HepG2 (cell line): ENCODE results near the gene PRKAR2A. TPM values are rescaled to one million over a fixed set of nuclear protein-coding genes. Genes with fewer than 3 reads are reported as not detected.
A peak's percentile ranks its signal among the peaks of the same experiment; 100 is the strongest.

Experiments
- ATF1 ChIP-seq: IDR thresholded peaks from 2 replicates; pipeline ENCODE4 v1.6.1; 2016; ENCODE audit warnings: mild to moderate bottlenecking, control low read depth
- DR1 ChIP-seq: sonication (generic); formaldehyde crosslinking; IDR thresholded peaks from 2 replicates; pipeline ENCODE4 v1.8.0; 2021; ENCODE audit warnings: mild to moderate bottlenecking, missing genetic modification reagents, inconsistent platforms
- NCOA1 ChIP-seq: sonication (generic); formaldehyde crosslinking; IDR thresholded peaks from 2 replicates; pipeline ENCODE4 v1.9.0; 2021; ENCODE audit warnings: missing genetic modification reagents
- NFE2L1 ChIP-seq: sonication (generic); formaldehyde crosslinking; IDR thresholded peaks from 2 replicates; pipeline ENCODE4 v1.4.0; 2020; ENCODE audit warnings: missing genetic modification reagents, mild to moderate bottlenecking, borderline replicate concordance
- NR2F2 ChIP-seq: IDR thresholded peaks from 2 replicates; pipeline ENCODE4 v1.6.1; 2012; ENCODE audit warnings: low read depth, inconsistent platforms, borderline replicate concordance
- SNAPC2 ChIP-seq: sonication (generic); formaldehyde crosslinking; IDR thresholded peaks from 2 replicates; pipeline ENCODE4 v1.8.1; 2022; ENCODE audit warnings: mild to moderate bottlenecking, missing genetic modification reagents
- ZFP41 ChIP-seq: sonication (generic); formaldehyde crosslinking; IDR thresholded peaks from 2 replicates; pipeline ENCODE4 v1.4.0; 2020; ENCODE audit warnings: mild to moderate bottlenecking, missing genetic modification reagents, borderline replicate concordance
- ZNF382 ChIP-seq: sonication (generic); formaldehyde crosslinking; IDR thresholded peaks from 2 replicates; pipeline ENCODE4 v1.5.0; 2020; ENCODE audit warnings: missing genetic modification reagents, mild to moderate bottlenecking, borderline replicate concordance
- ZNF569 ChIP-seq: sonication (generic); formaldehyde crosslinking; IDR thresholded peaks from 2 replicates; pipeline ENCODE4 v1.5.0; 2020; ENCODE audit warnings: mild to moderate bottlenecking, missing genetic modification reagents, moderate library complexity, borderline replicate concordance
- polyA plus RNA-seq, 8 experiments: library from polyadenylated mRNA; depleted of rRNA in 3 of 8; stranded (reverse) in 7 of 8; unstranded in 1 of 8; fragments of >200 nt; fragmentation: Illumina TruSeq in 4 of 8; extraction: Trizol in 4 of 8; gene quantifications; 2 replicates each; pipeline versions ENCODE4 v1.2.1 to v1.2.3, GENCODE V29; 2011 to 2016; ENCODE audit warnings: low read depth in 4 of 8, missing spikeins in 1 of 8, mixed read lengths in 1 of 8; ENCODE audit not compliant: insufficient read depth in 1 of 8
- total RNA-seq, 5 experiments: library from RNA; depleted of rRNA; stranded (reverse); fragments of >200 nt; fragmentation: Illumina TruSeq; extraction: Trizol; gene quantifications; 2 replicates each; pipeline ENCODE4 v1.2.3, GENCODE V29; 2016; ENCODE audit warnings: low read depth in 1 of 5
- TF ChIP-seq, protein P1 (sequence below): sonication (generic); formaldehyde crosslinking; IDR thresholded peaks from 2 replicates; pipeline ENCODE4 v1.5.1; 2020; ENCODE audit warnings: missing genetic modification reagents, mild to moderate bottlenecking, borderline replicate concordance
- TF ChIP-seq, protein P2 (sequence below): sonication (generic); formaldehyde crosslinking; IDR thresholded peaks from 2 replicates; pipeline ENCODE4 v1.4.0; 2020; ENCODE audit warnings: missing genetic modification reagents
- TF ChIP-seq, protein P3 (sequence below): sonication (generic); formaldehyde crosslinking; IDR thresholded peaks from 2 replicates; pipeline ENCODE4 v1.5.0; 2020; ENCODE audit warnings: missing genetic modification reagents, mild to moderate bottlenecking, borderline replicate concordance
- TF ChIP-seq, protein P4 (sequence below): sonication (generic); formaldehyde crosslinking; IDR thresholded peaks from 2 replicates; pipeline ENCODE4 v1.4.0; 2020; ENCODE audit warnings: missing genetic modification reagents
- TF ChIP-seq, protein P5 (sequence below): sonication (generic); formaldehyde crosslinking; IDR thresholded peaks from 2 replicates; pipeline ENCODE4 v1.4.0; 2020; ENCODE audit warnings: missing genetic modification reagents

PRKAR2A gene
- total and polyA plus RNA-seq, 2 of the 13 experiments (the other 11 are each of a cell fraction or from before 2014, with no cell fraction given), result 11.8 to 29.2 TPM

DNA sequence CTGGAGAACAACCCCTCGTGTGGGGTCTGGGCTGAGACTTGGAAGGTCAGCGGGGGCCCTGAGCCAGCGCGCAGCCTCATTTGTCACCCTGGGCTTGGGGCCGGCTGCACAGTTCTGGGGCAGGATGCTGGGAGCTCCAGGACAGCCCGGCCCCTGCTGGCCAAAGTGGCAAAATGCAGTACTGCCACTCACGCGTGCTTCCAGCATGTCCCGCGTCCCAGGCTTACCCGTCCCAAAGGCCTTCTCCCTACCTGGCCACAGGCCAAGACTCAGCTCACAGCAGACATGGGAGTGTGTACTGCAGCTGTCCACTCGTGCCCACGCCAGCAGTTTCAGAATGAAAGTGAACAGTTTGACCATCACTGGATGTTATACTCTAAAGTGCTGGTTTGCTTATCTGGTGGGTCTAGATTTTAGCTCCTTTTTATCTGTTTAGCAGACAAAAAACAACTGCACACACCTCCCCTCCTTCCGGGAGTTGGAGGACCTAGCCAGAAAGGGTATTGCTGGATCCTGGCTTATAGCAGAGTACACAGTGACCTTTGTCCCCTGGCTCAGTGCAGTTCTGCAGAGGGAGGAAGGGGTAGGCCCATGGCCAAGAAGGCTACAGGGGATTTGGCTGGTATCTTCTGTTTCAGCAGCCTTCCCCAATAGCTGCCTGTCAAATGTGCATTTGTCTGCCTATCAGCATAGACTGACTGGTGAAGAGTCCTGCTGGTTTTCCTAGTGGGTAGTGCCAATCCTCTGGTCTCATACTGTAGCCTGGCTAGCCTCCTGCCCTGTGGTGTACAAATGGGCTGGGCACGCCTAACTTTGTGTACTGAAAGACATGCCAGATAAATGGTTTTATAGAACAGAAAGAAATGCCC is 107.5 kb downstream of the PRKAR2A start (continued):
- TF ChIP-seq, protein P1, sequence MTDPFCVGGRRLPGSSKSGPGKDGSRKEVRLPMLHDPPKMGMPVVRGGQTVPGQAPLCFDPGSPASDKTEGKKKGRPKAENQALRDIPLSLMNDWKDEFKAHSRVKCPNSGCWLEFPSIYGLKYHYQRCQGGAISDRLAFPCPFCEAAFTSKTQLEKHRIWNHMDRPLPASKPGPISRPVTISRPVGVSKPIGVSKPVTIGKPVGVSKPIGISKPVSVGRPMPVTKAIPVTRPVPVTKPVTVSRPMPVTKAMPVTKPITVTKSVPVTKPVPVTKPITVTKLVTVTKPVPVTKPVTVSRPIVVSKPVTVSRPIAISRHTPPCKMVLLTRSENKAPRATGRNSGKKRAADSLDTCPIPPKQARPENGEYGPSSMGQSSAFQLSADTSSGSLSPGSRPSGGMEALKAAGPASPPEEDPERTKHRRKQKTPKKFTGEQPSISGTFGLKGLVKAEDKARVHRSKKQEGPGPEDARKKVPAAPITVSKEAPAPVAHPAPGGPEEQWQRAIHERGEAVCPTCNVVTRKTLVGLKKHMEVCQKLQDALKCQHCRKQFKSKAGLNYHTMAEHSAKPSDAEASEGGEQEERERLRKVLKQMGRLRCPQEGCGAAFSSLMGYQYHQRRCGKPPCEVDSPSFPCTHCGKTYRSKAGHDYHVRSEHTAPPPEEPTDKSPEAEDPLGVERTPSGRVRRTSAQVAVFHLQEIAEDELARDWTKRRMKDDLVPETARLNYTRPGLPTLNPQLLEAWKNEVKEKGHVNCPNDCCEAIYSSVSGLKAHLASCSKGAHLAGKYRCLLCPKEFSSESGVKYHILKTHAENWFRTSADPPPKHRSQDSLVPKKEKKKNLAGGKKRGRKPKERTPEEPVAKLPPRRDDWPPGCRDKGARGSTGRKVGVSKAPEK, result 0 out of 2 replicates have a peak, but pooled peaks have one; percentile 85
- TF ChIP-seq NR2F2 (no peak), NCOA1 (CRISPR knock-in tag) (peak; percentile 64; the same call in 1 of the 2 replicates), SNAPC2 (CRISPR knock-in tag) (no peak), ATF1 (CRISPR knock-in tag) (no peak), ZNF569 (CRISPR knock-in tag) (no peak; the same call in 1 of the 2 replicates), ZNF382 (CRISPR knock-in tag) (no peak), ZFP41 (CRISPR knock-in tag) (0 out of 2 replicates have a peak, but pooled peaks have one; percentile 49), DR1 (CRISPR knock-in tag) (peak; percentile 39; the same call in 1 of the 2 replicates), NFE2L1 (CRISPR knock-in tag) (0 out of 2 replicates have a peak, but pooled peaks have one; percentile 49)
- TF ChIP-seq, protein P2, sequence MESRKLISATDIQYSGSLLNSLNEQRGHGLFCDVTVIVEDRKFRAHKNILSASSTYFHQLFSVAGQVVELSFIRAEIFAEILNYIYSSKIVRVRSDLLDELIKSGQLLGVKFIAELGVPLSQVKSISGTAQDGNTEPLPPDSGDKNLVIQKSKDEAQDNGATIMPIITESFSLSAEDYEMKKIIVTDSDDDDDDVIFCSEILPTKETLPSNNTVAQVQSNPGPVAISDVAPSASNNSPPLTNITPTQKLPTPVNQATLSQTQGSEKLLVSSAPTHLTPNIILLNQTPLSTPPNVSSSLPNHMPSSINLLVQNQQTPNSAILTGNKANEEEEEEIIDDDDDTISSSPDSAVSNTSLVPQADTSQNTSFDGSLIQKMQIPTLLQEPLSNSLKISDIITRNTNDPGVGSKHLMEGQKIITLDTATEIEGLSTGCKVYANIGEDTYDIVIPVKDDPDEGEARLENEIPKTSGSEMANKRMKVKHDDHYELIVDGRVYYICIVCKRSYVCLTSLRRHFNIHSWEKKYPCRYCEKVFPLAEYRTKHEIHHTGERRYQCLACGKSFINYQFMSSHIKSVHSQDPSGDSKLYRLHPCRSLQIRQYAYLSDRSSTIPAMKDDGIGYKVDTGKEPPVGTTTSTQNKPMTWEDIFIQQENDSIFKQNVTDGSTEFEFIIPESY (CRISPR knock-in tag), result peak; percentile 55
- TF ChIP-seq, protein P3, sequence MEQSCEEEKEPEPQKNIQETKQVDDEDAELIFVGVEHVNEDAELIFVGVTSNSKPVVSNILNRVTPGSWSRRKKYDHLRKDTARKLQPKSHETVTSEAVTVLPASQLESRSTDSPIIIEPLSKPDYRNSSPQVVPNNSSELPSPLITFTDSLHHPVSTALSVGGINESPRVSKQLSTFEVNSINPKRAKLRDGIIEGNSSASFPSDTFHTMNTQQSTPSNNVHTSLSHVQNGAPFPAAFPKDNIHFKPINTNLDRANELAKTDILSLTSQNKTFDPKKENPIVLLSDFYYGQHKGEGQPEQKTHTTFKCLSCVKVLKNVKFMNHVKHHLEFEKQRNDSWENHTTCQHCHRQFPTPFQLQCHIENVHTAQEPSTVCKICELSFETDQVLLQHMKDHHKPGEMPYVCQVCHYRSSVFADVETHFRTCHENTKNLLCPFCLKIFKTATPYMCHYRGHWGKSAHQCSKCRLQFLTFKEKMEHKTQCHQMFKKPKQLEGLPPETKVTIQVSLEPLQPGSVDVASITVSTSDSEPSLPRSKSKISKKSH (CRISPR knock-in tag), result no peak; the same call in 1 of the 2 replicates
- TF ChIP-seq, protein P4, sequence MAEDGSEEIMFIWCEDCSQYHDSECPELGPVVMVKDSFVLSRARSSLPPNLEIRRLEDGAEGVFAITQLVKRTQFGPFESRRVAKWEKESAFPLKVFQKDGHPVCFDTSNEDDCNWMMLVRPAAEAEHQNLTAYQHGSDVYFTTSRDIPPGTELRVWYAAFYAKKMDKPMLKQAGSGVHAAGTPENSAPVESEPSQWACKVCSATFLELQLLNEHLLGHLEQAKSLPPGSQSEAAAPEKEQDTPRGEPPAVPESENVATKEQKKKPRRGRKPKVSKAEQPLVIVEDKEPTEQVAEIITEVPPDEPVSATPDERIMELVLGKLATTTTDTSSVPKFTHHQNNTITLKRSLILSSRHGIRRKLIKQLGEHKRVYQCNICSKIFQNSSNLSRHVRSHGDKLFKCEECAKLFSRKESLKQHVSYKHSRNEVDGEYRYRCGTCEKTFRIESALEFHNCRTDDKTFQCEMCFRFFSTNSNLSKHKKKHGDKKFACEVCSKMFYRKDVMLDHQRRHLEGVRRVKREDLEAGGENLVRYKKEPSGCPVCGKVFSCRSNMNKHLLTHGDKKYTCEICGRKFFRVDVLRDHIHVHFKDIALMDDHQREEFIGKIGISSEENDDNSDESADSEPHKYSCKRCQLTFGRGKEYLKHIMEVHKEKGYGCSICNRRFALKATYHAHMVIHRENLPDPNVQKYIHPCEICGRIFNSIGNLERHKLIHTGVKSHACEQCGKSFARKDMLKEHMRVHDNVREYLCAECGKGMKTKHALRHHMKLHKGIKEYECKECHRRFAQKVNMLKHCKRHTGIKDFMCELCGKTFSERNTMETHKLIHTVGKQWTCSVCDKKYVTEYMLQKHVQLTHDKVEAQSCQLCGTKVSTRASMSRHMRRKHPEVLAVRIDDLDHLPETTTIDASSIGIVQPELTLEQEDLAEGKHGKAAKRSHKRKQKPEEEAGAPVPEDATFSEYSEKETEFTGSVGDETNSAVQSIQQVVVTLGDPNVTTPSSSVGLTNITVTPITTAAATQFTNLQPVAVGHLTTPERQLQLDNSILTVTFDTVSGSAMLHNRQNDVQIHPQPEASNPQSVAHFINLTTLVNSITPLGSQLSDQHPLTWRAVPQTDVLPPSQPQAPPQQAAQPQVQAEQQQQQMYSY, result no peak
- TF ChIP-seq, protein P5, sequence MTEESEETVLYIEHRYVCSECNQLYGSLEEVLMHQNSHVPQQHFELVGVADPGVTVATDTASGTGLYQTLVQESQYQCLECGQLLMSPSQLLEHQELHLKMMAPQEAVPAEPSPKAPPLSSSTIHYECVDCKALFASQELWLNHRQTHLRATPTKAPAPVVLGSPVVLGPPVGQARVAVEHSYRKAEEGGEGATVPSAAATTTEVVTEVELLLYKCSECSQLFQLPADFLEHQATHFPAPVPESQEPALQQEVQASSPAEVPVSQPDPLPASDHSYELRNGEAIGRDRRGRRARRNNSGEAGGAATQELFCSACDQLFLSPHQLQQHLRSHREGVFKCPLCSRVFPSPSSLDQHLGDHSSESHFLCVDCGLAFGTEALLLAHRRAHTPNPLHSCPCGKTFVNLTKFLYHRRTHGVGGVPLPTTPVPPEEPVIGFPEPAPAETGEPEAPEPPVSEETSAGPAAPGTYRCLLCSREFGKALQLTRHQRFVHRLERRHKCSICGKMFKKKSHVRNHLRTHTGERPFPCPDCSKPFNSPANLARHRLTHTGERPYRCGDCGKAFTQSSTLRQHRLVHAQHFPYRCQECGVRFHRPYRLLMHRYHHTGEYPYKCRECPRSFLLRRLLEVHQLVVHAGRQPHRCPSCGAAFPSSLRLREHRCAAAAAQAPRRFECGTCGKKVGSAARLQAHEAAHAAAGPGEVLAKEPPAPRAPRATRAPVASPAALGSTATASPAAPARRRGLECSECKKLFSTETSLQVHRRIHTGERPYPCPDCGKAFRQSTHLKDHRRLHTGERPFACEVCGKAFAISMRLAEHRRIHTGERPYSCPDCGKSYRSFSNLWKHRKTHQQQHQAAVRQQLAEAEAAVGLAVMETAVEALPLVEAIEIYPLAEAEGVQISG, result peak; percentile 54; the same call in 1 of the 2 replicates
